Activated T-cell treated with anti-CD3 and anti-CD28 coated beads, Interleukin-2, amount 50 U/mL, for 4 hours (primary cell): Measurements from ENCODE around the gene SUDS3. TPM values are rescaled to one million over a fixed set of nuclear protein-coding genes. Genes with fewer than 3 reads are reported as not detected.

ENCODE experiments used
- ATAC-seq, 2 donors: fragments of 200-7000 bp; cut with Tn5 transposase; one replicate each; pipeline ENCODE4 v1.10.0; 2021
- DNase-seq: peaks from one replicate; pipeline ENCODE4 v3.0.0-alpha.2; 2020
- H3K27me3 Mint-ChIP-seq: one replicate; pipeline ENCODE4 v1.8.0; 2021; ENCODE audit warnings: low read depth, mixed read lengths
- H3K36me3 Mint-ChIP-seq: one replicate; pipeline ENCODE4 v1.8.0; 2022; ENCODE audit warnings: mixed read lengths; ENCODE audit not compliant: insufficient read depth
- H3K4me1 Mint-ChIP-seq: one replicate; pipeline ENCODE4 v1.8.0; 2021; ENCODE audit warnings: low read depth, mixed read lengths
- H3K4me3 Mint-ChIP-seq: one replicate; pipeline ENCODE4 v1.8.0; 2021; ENCODE audit warnings: mild to moderate bottlenecking, moderate library complexity, mixed read lengths
- H3K9me3 Mint-ChIP-seq: one replicate; pipeline ENCODE4 v1.8.0; 2021; ENCODE audit warnings: mixed read lengths
- total RNA-seq, 3 donors: library from RNA; stranded (reverse); gene quantifications; one replicate each; pipeline ENCODE4 v1.2.1, GENCODE V29; 2021

SUDS3 gene
- total RNA-seq = 10 to 100 TPM; 20.5 to 22.8 (median 21.0) TPM

GRCh38 chr12:118376089-118377020 is at the start of gene SUDS3:
SUDS3 (plus strand) TSS chr12:118376555; CDS start chr12:118376692, 137 bp downstream.
- ATAC-seq (peak; percentile 35 to 40), DNase-seq (peak; percentile 95)
- Mint-ChIP-seq H3K4me1 (peaks cover 36% of the 10 kb centered on the region), H3K36me3 (peaks cover 3% of the 10 kb centered on the region), H3K27me3 (no peaks in the 10 kb centered on the region), H3K4me3 (peak within 1 kb of the TSS; percentile 96), H3K9me3 (no peaks in the 10 kb centered on the region)

GRCh38 chr12:118326991-118327390 is 49.4 kb upstream of the SUDS3 start:
- no peak for DNase-seq
- H3K9me3 Mint-ChIP-seq = no peaks in the 10 kb centered on the region
- H3K36me3 Mint-ChIP-seq = peaks cover 16% of the 10 kb centered on the region
- ATAC-seq = no peak
- H3K4me1 Mint-ChIP-seq = peaks cover 33% of the 10 kb centered on the region
- no peaks in the 10 kb centered on the region for H3K27me3 Mint-ChIP-seq
- H3K4me3 Mint-ChIP-seq = no peak overlapping the region

- H3K4me3 Mint-ChIP-seq = no peak overlapping the region
- peaks cover 16% of the 10 kb centered on the region for H3K36me3 Mint-ChIP-seq
- no peaks in the 10 kb centered on the region for H3K27me3 Mint-ChIP-seq
- H3K9me3 Mint-ChIP-seq = no peaks in the 10 kb centered on the region
- DNase-seq (no peak), ATAC-seq (no peak)
- H3K4me1 Mint-ChIP-seq = peaks cover 35% of the 10 kb centered on the region
Observed at GRCh38 chr12:118327391-118327790, 49.0 kb upstream of the SUDS3 start.

DNA sequence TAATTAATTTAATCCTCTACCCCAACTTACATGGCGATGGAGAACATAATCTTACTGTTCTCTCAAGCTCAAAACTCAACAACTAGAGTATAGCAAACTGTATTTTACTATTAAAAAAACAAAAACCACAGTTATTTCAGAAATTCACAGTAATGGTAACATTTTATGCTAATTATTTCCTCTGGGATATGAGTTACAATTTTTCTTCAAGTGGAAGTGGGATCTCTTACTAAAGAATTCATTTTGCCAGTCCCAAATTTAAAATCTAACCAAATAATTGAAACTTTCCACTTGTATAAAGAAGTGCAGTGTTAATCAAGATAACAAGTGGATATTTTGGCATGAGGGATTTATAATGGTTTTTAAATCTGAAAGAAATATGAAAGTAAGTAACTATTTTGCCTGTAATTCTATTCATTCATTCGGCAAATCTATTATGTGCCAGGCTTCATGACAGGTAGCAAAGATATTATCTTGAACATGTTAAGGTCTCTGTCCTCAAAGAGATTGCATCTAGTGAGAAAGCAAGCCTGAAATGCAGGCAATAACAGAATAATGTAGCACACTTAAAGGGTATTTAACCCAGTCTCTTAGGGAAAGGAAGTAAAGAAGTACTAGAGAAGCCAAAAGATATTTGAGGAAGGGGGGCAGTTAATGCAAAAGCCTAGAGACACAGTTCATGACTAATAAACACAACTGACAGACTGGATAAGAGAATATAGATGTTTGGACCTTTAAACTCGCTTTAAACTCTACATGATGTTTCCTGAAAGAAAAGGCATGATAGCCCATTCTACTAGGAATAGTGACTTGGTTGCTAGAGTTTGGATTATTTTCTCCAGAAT is 47.6 kb upstream of the SUDS3 start:
- ATAC-seq (no peak), DNase-seq (no peak)
- Mint-ChIP-seq H3K4me1 (peaks cover 42% of the 10 kb centered on the region), H3K27me3 (no peaks in the 10 kb centered on the region), H3K4me3 (no peak overlapping the region), H3K36me3 (peaks cover 20% of the 10 kb centered on the region), H3K9me3 (no peaks in the 10 kb centered on the region)

DNA sequence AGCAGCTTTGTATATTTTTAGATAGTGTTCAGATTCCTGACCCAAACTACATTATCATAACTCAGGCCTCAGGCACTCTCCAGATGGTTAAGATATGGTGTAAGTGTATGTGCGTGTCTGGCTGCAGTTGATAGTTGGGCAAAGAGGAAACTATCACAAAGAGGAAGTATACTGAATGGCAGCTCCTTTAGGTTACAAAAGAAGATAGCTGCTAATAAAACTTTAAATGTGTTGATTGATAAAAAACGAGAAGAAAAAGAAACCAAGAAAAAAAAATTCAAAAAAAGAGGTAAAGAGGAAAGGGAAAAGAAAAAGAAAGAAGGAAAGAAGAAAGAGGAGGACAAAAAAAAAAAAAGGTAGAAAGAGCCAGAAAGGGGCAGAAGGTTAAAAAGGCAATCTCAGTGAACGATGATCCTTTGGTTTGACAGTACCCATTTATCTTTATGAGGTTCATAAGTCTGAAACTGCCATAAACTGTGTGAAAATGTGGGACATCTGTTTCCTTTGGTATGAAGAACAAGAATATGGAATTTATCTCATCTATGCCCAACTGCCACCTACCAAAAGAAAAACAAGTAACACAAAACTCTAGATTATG is 45.8 kb upstream of the SUDS3 start:
- no peak overlapping the region for H3K4me3 Mint-ChIP-seq
- peaks cover 26% of the 10 kb centered on the region for H3K36me3 Mint-ChIP-seq
- ATAC-seq (no peak), DNase-seq (no peak)
- peaks cover 37% of the 10 kb centered on the region for H3K4me1 Mint-ChIP-seq
- no peaks in the 10 kb centered on the region for H3K9me3 Mint-ChIP-seq
- H3K27me3 Mint-ChIP-seq = no peaks in the 10 kb centered on the region

GRCh38 chr12:118332511-118332910 is 43.8 kb upstream of the SUDS3 start:
- H3K27me3 Mint-ChIP-seq = no peaks in the 10 kb centered on the region
- peaks cover 27% of the 10 kb centered on the region for H3K36me3 Mint-ChIP-seq
- DNase-seq = no peak
- H3K9me3 Mint-ChIP-seq = no peaks in the 10 kb centered on the region
- no peak for ATAC-seq
- no peak overlapping the region for H3K4me3 Mint-ChIP-seq
- peaks cover 43% of the 10 kb centered on the region for H3K4me1 Mint-ChIP-seq

- ATAC-seq (no peak), DNase-seq (no peak)
- H3K4me3 Mint-ChIP-seq = no peak overlapping the region
- no peaks in the 10 kb centered on the region for H3K9me3 Mint-ChIP-seq
- no peaks in the 10 kb centered on the region for H3K27me3 Mint-ChIP-seq
- peaks cover 46% of the 10 kb centered on the region for H3K4me1 Mint-ChIP-seq
- H3K36me3 Mint-ChIP-seq = peaks cover 33% of the 10 kb centered on the region
Observed at GRCh38 chr12:118334241-118334640, 42.1 kb upstream of the SUDS3 start.

GRCh38 chr12:118334939-118335567 is 41.3 kb upstream of the SUDS3 start:
- H3K36me3 Mint-ChIP-seq = peaks cover 36% of the 10 kb centered on the region
- peaks cover 42% of the 10 kb centered on the region for H3K4me1 Mint-ChIP-seq
- no peak overlapping the region for H3K4me3 Mint-ChIP-seq
- H3K9me3 Mint-ChIP-seq = no peaks in the 10 kb centered on the region
- no peaks in the 10 kb centered on the region for H3K27me3 Mint-ChIP-seq
- ATAC-seq (no peak), DNase-seq (no peak)

DNA sequence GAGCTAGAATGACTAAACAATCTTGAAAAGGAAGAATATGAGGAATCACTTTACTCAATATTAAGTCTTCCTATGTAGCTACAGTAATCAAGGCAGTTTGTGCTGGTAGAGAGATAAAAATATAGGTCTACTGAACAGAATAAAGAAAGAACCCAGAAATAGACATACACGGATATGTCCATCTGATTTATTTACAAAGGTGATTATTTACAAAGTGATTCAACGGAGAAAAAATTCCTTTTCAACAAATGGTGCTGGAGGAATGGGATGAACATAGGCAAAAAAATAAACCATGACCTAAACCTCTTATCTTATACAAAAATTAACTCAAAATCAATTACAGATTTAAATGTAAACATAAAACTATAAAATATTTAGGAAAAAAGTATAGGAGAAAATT is 40.2 kb upstream of the SUDS3 start:
- ATAC-seq (no peak), DNase-seq (no peak)
- Mint-ChIP-seq H3K9me3 (no peaks in the 10 kb centered on the region), H3K27me3 (no peaks in the 10 kb centered on the region), H3K4me3 (no peak overlapping the region), H3K4me1 (peaks cover 36% of the 10 kb centered on the region), H3K36me3 (peaks cover 33% of the 10 kb centered on the region)

DNA sequence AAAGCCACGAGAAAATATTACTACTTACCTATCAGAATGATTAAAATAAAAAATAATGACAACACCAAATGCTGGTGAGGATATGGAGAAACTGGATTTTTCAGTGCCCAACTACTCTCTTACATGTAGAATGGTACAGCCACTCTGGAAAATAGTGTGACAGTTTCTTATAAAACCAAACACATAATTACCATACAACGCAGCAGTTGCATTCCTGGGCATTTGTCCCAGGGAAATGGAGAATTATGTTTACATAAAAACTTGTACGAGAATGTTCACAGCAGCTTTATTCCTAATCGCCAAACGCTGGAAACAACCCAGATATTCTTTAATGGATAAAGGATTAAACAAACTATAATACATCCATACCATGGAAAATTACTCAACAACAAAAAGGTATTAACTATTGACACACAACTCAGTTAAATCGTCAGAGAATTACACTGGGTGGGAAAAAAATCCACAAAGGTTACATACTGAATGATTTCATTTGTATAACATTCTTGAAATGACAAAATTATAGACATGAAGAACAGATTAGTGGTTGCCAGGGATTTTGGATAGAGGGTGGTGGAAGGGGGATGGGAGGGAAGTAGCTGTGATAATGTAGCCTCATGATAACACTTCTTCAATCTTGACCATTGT is 39.0 kb upstream of the SUDS3 start:
- peaks cover 33% of the 10 kb centered on the region for H3K36me3 Mint-ChIP-seq
- ATAC-seq = no peak
- peaks cover 35% of the 10 kb centered on the region for H3K4me1 Mint-ChIP-seq
- H3K27me3 Mint-ChIP-seq = no peaks in the 10 kb centered on the region
- no peak for DNase-seq
- no peaks in the 10 kb centered on the region for H3K9me3 Mint-ChIP-seq
- no peak overlapping the region for H3K4me3 Mint-ChIP-seq

DNA sequence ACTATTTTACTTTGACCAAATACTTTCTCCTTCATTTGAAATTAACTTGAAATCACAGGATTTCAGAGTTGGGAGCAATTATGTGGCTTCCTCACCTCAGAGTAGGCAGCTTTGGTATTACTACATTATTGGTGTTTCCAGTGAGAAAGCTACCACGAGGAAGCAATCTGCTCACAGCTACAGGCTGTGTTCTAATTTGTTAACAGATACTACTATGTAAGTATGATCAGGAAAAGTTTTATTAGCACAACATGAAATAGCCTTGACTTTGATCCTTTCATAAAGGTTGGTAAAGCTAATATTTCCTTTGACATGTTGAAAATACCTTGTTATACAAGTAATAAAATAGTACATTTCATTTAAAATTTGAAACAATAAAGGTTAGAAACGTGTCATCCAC is 34.3 kb upstream of the SUDS3 start:
- Mint-ChIP-seq H3K36me3 (peaks cover 12% of the 10 kb centered on the region), H3K27me3 (no peaks in the 10 kb centered on the region), H3K4me1 (peaks cover 39% of the 10 kb centered on the region), H3K9me3 (no peaks in the 10 kb centered on the region), H3K4me3 (no peak overlapping the region)
- no peak for DNase-seq
- no peak for ATAC-seq

DNA sequence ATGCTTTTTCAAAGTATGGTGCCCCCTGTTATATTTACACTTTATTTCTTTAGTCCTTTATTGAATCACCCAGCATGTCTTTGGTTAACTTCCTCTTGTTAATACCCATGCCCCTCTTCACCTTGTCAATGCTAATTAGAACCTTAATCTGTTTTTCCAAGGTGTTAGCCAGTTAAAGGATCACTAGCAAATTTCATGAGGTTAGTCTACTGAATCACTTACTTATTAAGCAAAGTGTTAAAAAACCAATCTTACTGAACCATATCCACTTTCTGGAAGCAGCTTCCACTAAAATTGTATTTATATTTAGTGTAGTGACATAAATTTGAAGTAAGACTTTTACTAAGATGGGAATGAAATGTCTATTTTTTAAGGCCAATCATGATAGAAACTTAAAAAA is 31.5 kb upstream of the SUDS3 start:
- H3K4me3 Mint-ChIP-seq = no peak overlapping the region
- DNase-seq (no peak), ATAC-seq (no peak)
- H3K4me1 Mint-ChIP-seq = peaks cover 38% of the 10 kb centered on the region
- peaks cover 3% of the 10 kb centered on the region for H3K36me3 Mint-ChIP-seq
- no peaks in the 10 kb centered on the region for H3K27me3 Mint-ChIP-seq
- no peaks in the 10 kb centered on the region for H3K9me3 Mint-ChIP-seq

DNA sequence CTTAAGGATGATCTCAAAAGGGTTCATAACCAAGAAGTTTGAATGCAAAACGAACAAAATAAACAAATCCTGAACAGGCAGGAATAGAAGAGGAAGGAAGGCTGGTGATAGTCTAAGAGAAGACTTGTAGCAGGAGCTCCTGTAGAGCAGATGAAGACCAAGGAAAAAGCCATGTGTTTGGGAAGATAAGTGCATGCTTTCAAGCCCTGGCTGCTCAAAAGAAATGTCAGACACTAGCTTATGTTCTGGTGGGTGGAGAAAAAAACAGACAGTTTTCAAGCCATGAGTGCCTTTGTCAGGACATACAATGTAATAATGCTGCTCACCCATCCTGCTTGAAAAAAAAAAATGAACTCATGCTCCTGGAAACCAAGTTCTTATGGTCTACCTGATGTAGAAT is 31.0 kb upstream of the SUDS3 start:
- Mint-ChIP-seq H3K4me3 (no peak overlapping the region), H3K27me3 (no peaks in the 10 kb centered on the region), H3K9me3 (no peaks in the 10 kb centered on the region), H3K4me1 (peaks cover 41% of the 10 kb centered on the region), H3K36me3 (peaks cover 1% of the 10 kb centered on the region)
- ATAC-seq (no peak), DNase-seq (no peak)
